ENCODE measurements around the gene SRM.
A peak's percentile ranks its signal among the peaks of the same experiment; 100 is the strongest.
"Not testable (repeated sequence)": the region's sequence is repeated elsewhere in the genome, so short reads cannot be mapped to it uniquely, and the experiment has no call there.

The SRM gene

DNA sequence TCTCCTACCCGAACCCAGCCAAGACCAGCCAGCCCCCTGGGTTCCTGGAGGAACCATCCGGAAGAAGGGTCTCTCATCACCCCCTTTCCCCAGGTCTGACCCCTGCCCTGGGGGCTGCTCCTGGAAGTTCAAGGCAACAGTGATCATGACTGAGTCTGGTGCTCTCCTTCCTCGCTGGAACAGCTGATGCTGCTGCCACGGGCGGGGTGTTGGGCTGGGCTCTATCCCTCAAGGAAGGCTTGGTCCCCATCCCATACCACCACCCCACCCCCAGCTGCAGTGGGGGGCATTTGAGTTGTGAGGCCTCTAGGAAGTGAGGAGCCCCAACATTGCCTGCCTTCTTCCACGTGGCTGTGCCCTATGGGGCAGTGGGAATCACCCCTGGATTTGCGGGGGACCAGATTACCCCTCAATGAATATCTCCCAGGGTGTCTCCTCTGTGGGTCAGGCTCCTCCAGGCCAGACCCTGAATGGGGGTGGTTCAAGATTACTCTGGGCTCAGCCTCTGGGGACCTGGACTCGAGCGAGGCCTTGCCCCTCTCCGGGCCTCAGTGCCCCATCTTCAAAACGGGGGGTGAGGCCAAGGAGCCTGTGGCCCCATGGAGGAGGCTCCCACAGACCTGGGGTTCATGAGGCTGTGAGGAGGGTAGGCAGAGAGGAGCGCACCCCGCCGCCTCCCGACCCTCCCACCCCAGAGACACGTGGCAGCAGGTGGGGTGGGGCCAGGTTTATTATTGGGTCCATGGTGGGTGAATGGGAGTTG lies 15.6 kb downstream of the SRM start:
- DNase-seq = no peak

DNA sequence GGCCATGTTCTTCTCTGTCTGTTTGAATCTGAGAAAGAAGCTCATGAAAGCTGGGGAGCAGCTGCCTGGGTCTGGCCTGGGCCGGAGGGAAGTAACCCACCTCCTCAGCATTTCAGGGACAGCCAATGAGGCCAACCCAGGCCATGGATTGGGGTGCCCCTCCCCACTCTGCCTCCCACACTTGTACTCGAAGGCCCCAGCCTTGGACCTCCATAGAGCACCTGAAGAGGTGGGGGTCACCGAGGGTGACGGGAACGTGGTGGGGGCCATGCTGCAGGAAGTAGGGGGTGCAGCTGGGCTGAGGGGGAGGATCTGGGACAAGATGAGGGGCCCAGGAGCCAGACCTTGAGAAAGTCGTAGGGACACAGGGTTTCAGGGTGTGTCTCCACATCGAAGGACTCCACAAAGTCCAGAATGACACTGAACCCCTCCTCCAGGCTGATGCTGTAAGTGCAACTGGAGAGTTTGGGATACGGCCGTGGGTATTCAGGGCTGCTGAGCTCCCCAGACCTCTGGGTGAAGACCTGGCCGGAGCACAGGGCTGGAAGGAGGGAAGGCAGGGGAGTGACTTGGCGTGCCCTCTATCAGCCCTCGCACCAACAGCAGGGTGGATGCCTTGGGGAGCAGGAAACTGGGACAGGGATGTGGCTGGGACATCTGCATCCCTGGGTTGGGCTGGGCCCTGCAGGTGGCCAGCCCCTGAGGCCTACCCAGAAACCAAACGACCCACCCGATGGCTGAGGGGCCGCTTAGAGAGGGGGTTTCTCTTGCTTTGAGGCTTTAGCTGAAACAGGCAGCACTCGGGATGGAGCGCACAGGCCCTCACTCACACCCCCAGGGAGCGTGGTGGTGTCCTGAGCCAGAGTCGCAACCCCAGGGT lies 16.6 kb downstream of the SRM start:
- no peak for DNase-seq

DNA sequence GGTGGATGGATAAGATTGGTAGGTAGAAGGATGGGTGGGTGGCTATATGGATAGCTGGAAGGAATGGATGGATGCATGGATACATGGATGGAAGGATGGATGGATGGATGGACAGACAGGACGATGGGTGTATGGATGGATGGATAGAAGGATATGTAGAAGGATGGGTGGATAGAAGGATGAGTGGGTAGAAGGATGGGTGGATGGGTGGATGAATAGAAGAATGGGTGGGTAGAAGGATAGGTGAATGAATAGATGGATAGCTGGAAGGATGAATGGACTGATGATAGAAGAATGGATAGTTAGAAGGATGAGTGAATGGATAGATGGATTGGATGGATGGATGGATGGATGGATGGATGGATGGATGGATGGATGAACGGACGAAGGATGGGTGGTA lies 17.8 kb downstream of the SRM start:
- no peak for DNase-seq

DNA sequence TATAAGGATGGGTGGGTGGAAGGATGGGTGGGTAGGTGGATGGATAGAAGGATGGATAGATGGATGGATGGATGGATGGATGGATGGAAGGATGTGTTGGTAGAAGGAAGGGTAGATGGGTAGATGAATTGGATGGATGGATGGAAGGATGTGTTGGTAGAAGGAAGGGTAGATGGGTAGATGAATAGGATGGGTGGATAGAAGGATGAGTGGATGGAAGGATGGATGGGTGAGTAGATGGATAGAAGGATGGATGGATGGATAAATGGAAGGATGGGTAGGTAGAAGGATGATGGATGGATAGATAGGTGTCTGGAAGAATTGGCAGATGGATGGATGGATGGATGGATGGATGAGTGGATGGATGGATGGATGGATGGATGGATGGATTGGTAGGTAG lies 18.8 kb downstream of the SRM start:
- no peak for DNase-seq

DNA sequence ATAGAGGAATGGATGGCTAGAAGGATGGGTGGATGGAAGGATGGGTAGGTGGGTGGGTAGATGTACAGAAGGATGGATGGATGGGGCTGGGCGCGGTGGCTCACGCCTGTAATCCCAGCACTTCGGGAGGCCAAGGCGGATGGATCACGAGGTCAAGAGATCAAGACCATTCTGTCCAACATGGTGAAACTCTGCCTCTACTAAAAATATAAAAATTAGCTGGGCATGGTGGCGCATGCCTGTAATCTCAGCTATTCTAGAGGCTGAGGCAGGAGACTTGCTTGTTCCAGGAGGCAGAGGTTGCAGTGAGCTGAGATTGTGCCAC lies 19.8 kb downstream of the SRM start:
- DNase-seq = not testable (repeated sequence)

DNA sequence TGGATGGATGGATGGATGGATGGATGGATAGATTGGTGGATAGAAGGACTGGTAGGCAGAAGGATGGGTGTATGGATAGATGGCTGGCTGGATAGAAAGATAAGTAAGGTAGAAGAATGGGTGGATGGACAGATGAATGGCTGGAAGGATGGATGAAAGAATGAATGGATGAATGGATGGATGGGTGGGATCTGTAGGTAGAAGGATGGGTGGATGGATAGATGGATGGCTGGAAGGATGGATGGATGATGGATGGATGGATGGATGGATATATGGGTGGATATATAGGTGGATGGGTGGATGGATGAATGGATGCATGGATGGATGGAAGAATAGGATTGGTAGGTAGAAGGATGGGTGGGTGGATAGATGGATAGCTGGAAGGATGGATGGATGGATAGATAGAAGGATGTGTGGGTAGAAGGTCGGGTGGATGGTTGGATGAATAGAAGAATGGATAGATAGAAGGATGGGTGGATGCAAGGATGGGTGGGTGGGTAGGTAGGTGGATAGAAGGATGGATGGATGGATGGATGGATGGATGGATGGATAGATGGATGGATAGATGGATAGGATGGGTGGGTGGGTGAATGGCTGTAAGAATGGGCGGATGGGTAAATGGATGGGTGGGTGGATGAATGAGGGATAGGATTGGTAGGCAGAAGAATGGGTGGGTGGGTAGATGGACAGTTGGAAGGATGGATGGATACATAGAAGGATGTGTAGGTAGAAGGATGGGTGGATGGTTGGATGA lies 20.3 kb downstream of the SRM start:
- no peak for DNase-seq

DNA sequence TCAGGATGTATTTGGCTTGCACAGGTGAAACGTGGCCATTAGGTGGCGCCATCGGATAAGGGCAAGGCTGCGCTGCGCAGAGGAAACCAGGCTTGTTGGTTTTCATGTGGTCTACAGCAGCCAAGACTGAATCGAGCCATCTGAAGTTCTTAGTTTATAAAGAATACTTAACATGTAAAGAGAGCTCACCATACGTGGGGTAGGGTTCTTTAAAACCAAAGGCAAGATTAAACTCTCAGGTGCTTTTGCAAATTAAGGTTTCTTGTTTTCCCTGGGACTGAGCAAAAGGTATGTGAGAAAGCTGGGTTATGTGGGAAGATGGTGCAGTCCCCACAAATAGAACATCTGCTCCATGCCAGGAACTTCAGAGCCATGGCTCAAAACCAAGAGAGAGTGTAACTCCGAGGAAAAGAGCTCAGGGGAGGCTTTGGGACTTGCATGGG lies 22.1 kb downstream of the SRM start:
- peak; percentile 93 for DNase-seq

DNA sequence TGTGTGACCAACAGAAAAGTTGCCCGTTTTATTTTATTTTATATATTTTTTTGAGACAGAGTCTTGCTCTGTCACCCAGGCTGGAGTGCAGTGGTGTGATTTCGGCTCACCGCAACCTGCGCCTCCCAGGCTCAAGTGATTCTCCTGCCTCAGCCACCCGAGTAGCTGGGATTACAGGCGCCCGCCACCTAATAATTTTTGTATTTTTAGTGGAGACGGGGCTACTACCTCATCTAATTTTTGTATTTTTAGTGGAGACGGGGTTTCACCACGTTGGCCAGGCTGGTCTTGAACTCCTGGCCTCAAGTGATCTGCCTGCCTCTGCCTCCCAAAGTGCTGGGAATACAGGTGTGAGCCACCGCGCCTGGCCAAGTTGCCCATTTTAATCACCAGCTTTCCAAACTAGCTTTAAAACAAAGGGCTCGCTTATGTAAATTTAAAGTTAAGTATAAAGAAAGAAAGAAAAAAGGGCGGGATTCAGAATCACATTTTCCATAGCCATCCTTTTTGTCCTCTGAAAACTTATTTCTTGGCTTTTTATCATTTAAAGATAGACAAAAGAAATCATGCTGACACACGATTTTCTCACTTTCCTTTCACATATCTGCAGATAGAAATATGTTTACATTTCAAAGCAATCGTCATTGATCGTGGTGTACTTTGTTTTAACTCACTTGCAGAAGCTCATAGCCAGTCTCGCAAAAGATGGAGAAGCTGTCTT lies 22.6 kb downstream of the SRM start:
- not testable (repeated sequence) for DNase-seq

DNA sequence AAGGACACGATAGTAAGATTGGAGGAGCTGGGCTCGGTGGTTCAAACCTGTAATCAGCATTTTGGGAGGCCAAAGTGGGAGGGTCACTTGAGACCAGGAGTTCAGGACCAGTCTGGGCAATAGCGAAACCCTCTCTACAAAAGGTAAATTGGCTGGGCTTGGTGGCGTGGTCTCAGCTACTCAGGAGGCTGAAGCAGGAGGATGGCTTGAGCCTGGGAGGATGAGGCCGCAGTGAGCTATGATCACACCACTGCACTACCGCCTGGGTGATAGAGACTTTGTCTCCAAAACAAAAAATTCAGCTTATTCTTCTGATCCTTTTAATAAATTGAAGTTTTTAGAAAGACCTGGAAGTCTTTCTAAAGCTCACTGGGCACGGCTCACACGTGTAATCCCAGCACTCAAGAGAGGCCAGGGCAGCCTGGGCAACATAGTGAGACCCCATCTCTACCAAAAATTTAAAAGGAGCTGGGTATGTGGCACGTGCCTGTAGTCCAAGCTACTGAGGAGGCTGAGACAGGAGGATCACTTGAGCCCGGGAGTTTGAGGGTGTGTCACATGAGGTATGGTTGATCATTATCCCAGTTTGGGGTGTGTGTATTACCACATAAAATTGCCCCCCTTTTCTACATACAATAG lies 28.1 kb downstream of the SRM start:
- DNase-seq = no peak

DNA sequence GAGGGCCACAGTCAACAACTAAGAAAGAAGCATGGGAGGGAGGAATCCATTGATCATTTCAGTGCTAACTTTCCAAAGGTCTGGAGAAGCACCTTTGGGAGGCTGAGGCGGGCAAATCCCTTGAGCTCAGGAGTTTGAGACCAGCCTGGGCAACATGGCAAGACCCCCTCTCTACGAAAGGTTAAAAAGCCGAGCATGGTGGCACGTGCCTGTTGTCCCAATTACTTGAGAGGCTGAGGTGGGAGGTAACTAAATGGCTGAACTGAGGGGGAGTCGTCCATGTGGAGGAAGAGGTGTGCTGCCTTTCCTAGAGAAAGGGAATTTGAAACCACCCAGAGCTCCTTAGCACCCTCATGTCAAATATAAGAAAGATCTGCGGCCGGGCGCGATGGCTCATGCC lies 29.0 kb downstream of the SRM start:
- DNase-seq = no peak

DNA sequence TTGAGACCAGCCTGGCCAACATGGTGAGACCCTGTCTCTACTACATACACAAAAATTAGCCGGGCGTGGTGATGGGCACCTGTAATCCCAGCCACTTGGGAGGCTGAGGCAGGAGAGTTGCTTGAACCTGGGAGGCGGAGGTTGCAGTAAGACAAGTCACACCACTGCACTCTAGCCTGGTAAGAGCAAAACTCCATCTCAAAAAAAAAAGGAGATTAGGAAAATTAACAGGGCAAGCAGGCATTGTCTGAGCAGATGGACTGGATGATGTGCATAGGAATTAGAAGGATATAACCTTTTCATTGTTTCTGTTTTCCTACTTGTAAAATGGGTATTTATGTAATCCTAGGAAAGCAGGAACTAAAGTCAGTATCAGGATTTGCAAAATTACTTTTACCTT lies 31.8 kb downstream of the SRM start:
- no peak for DNase-seq

DNA sequence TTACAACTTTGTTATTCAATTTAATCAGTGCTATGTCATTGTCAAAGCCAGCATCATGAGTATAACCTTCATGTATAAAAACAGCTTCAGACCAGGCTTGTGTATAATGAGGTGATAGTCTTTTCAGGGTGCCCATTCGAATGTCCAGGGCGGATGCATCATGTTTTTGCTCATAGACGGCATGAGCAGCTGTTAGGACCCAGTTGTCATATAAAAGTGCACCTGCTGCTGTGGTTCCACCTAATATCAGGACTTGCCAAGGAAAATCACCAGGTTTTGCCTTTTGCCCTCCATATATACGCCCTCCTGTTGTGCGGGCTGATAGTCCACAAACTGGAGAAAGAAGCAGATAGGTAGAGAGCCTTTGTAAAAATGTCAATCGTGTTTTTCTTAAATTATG lies 32.5 kb downstream of the SRM start:
- DNase-seq = no peak

DNA sequence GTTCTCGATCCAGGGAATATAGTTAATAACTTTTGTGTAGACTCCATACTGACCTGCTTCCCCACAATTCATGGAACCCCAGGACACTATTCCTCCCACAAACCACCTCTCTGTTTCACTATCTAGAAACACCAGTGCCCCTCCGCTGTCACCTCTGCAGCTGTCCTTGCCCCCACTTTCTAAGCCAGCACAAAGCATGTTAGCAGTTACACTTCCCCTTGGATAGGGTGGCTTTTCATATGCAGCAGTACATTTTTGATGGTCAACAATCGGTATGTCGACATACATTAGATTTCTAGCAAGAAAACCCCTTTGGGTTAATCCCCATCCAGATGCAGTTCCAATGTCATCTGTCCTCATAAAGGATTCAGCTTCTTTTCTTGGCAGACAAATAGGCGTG lies 32.9 kb downstream of the SRM start:
- DNase-seq = no peak

DNA sequence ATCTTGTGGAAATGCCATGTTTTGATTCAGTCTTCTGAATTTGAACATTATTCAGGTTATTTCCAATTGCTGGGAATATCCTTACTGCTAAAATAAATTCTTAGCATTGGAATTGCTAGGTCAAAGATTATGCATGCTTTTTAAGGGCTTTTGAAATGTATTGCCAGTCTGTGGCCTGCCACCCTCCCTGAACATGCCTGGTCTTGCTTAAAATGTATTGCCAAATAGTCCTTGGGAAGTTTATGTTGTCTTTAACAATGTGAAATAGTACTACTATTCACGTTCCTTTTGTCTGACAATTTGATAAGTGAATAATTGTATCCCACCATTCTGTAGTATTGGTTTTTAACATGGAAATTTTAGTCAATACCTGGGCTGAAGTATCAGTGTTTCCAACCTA lies 33.8 kb downstream of the SRM start:
- DNase-seq = no peak

DNA sequence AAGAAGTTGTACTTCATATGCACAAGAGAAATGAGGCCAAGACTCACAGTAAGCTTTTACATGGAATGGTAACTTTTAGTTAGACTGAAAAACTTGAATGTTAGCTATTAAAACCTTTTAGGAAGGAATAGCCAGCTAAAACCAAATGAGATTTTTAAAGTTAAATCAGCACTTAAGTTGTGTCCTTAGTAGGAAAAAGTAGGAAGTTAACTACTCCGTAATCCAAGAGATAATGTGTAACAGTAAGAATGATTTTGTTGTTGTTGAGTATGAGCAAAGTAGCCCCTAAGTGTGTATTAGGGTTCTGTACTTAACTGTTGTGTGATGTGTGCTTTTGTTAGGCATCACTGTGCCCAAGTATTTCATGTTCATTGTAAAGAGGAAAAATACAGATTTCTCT lies 34.2 kb downstream of the SRM start:
- DNase-seq = no peak

DNA sequence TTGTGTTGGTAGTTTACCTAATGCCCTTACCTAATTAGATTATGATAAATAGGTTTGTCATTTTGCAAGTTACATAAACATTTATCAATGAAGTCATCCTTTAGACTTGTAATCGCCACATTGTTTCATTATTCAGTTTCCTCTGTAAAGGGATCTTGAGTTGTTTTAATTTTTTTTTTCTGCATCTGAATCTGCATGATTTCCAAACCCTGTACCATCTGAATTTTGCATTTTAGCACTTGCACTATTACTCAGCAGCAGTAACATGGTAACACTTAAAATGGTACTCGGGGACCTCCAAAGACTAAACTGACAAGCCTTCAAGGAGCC lies 35.0 kb downstream of the SRM start:
- DNase-seq = no peak

DNA sequence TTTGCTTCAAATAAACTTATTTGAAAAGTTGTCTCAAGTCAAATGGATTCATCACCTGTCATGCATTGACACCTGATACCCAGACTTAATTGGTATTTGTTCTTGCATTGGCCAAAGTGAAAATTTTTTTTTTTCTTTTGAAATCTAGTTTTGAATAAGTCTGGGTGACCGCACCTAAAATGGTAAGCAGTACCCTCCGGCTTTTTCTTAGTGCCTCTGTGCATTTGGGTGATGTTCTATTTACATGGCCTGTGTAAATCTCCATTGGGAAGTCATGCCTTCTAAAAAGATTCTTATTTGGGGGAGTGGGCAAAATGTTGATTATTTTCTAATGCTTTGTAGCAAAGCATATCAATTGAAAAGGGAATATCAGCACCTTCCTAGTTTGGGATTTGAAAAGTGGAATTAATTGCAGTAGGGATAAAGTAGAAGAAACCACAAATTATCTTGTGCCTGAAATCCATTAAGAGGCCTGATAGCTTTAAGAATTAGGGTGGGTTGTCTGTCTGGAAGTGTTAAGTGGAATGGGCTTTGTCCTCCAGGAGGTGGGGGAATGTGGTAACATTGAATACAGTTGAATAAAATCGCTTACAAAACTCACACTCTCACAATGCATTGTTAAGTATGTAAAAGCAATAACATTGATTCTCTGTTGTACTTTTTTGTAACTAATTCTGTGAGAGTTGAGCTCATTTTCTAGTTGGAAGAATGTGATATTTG lies 35.5 kb downstream of the SRM start:
- DNase-seq = no peak

DNA sequence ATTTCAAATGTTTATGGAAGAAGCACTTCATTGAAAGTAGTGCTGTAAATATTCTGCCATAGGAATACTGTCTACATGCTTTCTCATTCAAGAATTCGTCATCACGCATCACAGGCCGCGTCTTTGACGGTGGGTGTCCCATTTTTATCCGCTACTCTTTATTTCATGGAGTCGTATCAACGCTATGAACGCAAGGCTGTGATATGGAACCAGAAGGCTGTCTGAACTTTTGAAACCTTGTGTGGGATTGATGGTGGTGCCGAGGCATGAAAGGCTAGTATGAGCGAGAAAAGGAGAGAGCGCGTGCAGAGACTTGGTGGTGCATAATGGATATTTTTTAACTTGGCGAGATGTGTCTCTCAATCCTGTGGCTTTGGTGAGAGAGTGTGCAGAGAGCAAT lies 36.6 kb downstream of the SRM start:
- DNase-seq = no peak

DNA sequence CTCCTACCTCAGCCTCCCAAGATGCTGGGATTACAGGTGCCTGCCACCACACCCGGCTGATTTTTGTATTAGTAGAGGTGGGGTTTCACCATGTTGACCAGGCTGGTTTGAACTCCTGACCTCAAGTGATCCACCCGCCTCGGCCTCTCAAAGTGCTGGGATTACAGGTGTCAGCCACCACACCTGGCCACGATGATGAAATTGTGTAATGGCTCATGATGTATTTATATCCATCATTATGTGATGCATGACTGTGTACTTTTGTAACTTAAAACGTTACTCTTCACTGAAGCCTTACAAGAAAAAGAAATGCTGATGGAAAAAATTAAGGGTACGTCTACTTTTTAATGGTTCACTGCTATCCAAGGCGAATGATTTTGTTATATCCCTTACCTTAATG lies 39.8 kb downstream of the SRM start:
- DNase-seq = no peak

DNA sequence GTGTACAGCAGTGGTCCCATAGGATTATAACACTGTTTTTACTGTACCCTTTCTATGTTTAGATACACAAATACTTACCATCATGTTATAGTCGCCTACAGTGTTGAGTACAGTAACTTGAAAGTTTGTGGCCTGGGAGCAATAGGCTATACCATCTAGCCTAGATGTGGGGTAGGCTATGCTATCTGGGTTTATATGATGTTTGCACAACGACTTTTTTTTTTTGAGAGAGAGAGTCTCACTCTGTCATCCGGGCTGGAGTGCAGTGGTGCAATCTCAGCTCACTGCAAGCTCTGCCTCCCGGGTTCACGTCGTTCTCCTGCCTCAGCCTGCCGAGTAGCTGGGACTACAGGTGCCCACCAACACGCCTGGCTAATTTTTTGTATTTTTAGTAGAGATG lies 40.5 kb downstream of the SRM start:
- DNase-seq = not testable (repeated sequence)

DNA sequence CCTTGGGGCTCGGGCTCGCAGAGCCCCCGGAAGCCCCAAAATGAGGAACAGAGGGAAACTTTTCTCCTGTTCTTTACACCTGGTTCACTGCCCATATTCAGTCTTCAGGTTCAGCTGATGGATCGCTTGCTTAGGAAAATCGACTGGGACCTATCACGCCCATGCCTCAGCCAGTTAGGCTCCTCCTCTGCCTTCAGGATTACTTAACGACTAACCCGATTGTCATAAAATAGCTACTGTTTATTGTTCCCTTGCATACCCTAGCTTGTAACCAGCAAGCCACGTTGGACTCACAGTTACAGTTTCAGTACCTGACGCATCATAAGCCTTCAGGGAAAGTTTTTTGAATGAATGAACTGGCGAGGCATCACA lies 46.7 kb downstream of the SRM start:
- no peak for DNase-seq

Data from CD4-positive, alpha-beta T cell treated with Interleukin-17A for 4 hours (primary cell).